NCI-H2171 (cell line): ENCODE data around the gene HNF4A.

Source experiments
- DNase-seq: peaks from one replicate; lab custom pipeline; 2025; lab: John Stamatoyannopoulos, UW

HNF4A gene

GRCh38 chr20:44445742-44446710, 90.5 kb downstream of the HNF4A start:
- no peak for DNase-seq

- no peak for DNase-seq
Observed at GRCh38 chr20:44447827-44448419, 92.4 kb downstream of the HNF4A start.

GRCh38 chr20:44448753-44449546, 93.5 kb downstream of the HNF4A start:
- no peak for DNase-seq

GRCh38 chr20:44449864-44450263, 94.4 kb downstream of the HNF4A start:
- no peak for DNase-seq

- no peak for DNase-seq
Observed at GRCh38 chr20:44450281-44450889, 94.9 kb downstream of the HNF4A start.

- DNase-seq: no peak
Observed at GRCh38 chr20:44450903-44451450, 95.5 kb downstream of the HNF4A start.

GRCh38 chr20:44454306-44454963, 98.9 kb downstream of the HNF4A start:
- DNase-seq: no peak

GRCh38 chr20:44455126-44455525, 99.6 kb downstream of the HNF4A start:
- DNase-seq: no peak

- DNase-seq: no peak
Observed at GRCh38 chr20:44456611-44457010, 101.1 kb downstream of the HNF4A start.

- DNase-seq: no peak
Observed at GRCh38 chr20:44457016-44457415, 101.5 kb downstream of the HNF4A start.

- no peak for DNase-seq
Observed at GRCh38 chr20:44459271-44459670, 103.8 kb downstream of the HNF4A start.

- no peak for DNase-seq
Observed at GRCh38 chr20:44460795-44461141, 105.3 kb downstream of the HNF4A start.

GRCh38 chr20:44461142-44461802, 105.8 kb downstream of the HNF4A start:
- DNase-seq: no peak

GRCh38 chr20:44461803-44462174, 106.3 kb downstream of the HNF4A start:
- no peak for DNase-seq

GRCh38 chr20:44463466-44463865, 108.0 kb downstream of the HNF4A start:
- DNase-seq: no peak

GRCh38 chr20:44464514-44464913, 109.0 kb downstream of the HNF4A start:
- DNase-seq: no peak

- DNase-seq: no peak
Observed at GRCh38 chr20:44465001-44465560, 109.6 kb downstream of the HNF4A start.

- no peak for DNase-seq
Observed at GRCh38 chr20:44467289-44467883, 111.9 kb downstream of the HNF4A start.

GRCh38 chr20:44468044-44468782, 112.7 kb downstream of the HNF4A start:
- DNase-seq: no peak
